GM04503 (cell line): ENCODE results near the gene CDCA7L.

ENCODE experiments used
- DNase-seq: peaks from one replicate; pipeline ENCODE4 v3.0.0-alpha.2; 2012; ENCODE audit warnings: low read depth

CDCA7L gene, protein sequence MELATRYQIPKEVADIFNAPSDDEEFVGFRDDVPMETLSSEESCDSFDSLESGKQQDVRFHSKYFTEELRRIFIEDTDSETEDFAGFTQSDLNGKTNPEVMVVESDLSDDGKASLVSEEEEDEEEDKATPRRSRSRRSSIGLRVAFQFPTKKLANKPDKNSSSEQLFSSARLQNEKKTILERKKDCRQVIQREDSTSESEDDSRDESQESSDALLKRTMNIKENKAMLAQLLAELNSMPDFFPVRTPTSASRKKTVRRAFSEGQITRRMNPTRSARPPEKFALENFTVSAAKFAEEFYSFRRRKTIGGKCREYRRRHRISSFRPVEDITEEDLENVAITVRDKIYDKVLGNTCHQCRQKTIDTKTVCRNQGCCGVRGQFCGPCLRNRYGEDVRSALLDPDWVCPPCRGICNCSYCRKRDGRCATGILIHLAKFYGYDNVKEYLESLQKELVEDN

DNA sequence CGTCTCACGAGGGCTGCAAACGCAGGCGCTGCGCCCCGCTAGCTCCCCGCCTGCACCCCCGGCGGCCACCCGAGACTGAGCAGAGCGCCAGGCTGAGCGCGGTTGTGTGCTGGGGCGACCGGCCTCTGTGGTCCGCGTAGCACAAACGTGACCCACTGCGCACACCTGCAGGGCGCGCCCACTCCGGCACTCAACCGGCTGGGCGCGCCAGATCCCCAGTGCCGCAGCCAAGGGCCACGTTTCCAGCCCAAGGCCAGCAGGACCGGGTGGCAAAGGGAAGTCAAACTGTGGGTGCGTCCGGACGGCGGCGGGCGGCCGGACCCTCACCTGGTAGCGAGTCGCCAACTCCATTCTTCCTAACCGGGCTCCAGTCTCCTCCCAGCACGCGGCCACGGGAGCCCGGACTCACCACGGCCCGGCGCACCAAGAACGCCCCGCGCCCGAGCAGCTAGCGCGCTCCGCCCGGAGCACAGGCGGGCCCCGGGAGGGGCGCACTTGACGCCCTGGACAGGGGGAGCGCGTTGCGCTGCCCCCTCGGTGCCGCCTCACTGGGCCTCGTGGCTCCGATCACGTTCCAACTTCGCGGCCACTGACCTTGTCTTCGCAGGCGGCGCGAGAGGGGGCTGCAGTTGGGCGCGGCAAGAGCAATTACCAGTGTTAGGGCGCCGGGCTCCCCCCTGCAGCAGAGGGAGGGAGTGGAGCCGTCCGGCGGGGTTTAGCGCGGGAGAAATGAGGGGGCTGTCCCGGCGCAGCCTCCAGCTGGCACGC is at the start of gene CDCA7L:
CDCA7L (minus strand) TSS at position 446 of the 768 bp plus-strand sequence; CDS start at position 351, 95 bp downstream.
- DNase-seq, result peak; percentile 21

DNA sequence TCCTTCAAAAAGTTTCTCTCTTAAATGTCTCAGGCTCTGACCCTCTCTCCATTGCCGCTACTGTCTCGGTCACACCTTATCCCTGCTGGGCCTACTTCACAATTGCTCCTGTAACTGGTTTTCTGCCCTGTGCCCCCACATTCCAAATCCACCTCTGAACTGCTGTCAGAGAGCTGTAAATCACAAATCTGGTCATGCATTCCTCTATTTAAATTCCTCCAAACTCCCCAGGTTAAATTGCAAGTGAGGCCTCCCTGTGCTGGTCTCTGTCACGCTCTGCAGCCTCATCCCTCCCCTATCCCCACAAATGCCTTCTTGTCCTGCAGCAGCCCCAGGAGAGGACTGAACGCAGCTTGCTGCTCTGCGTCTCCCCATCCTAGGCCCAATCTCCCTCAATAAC is 40.4 kb upstream of the CDCA7L start:
- no peak for DNase-seq

DNA sequence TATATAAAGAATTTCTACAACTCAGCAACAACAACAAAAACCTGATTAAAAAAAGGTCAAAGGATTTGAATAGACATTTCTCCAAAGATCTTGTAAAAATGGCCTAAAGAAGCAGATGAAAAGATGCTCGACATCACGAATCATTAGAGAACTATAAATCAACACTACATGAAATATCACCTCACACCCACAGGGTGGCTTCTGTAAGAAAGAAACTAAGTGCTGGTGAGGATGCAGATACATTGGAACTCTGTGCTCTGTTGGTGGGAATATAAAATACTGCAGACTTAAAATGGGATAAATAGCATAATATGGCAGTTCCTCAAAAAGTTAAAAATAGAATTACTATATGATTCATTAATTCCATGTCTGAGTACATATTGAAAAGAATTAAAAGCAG is 38.3 kb upstream of the CDCA7L start:
- DNase-seq, result no peak

DNA sequence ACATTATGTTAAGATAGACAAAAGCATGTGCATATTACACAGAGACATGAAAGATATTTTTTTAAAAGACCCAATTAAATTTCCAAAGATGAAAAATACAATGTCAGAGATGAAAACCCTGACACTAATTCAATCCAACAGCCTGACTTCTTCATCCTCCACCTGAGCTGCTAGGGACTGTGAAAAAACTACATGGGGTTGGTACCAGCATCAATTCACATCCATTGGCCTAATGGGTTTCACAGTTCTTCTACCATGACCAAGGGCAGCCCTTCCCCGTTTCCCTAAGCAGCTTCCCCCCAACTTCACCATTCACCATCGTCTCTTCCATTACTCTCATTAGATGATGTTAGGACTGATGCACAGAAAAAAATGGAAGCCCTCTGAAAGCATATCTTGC is 37.4 kb upstream of the CDCA7L start:
- DNase-seq, result no peak

DNA sequence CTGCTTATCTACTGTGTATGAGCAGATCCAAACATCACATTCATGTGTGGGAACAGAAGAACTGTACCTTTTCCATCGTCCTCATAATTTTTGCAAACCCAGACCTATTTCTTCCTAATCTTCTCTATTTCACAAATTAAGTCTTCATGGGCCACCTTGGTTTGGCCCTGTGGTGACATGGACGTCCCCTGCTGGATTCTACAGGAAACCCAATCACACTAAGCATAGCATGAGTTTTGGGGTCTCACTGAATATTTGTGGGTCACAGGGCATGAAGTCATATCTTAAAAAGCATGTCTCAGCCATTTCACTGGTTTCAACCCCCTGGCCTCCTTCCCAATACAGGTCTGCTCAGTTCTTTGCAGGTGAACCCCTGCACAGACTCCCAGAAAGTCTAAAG is 35.8 kb upstream of the CDCA7L start:
- DNase-seq, result no peak

DNA sequence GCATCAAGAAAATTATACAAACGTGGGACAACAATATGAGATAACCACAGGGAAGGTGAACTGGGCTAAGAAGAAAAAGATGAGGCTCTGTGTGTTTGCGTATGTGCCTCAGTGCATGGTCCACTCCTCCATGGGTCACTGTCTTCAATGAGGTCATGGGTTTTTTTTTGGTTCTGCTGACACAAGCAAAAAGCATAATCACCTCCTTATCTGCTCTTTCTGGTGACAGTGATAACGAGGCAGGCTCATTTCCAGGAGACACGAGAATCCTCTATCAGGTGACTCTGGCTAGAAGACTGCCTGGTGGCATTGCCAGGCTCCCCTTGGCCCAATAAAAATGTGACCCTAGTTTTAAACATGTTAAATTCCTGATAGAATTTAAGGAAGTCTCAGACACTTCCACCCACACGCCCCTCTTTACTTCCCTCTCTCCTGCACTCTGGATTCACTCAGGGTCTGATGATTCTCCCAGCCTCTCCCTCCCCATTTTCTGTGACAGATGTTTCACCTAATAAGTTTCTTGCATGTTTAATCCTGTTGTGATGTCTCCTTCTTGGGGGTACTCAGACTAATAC is 35.3 kb upstream of the CDCA7L start:
- DNase-seq, result no peak

DNA sequence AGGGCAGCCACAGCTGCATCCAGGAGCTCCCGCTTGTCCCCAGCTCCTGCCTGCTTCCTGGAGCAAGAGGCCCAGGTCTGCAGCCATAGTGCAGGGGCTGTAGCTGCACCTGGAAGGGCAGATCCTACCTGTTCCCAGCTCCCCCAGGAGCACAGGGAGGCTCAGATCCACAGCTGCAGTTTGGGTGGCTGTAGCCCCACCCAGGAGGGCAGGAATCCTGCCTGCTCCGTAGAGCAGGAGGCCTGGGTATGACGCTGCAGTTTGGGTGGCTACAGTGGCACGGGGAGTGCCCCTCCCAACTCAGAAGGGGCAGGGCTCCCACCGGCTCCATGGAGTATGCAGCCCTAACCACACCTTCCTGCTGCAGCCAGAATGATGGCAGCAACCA is 26.7 kb upstream of the CDCA7L start:
- no peak for DNase-seq

DNA sequence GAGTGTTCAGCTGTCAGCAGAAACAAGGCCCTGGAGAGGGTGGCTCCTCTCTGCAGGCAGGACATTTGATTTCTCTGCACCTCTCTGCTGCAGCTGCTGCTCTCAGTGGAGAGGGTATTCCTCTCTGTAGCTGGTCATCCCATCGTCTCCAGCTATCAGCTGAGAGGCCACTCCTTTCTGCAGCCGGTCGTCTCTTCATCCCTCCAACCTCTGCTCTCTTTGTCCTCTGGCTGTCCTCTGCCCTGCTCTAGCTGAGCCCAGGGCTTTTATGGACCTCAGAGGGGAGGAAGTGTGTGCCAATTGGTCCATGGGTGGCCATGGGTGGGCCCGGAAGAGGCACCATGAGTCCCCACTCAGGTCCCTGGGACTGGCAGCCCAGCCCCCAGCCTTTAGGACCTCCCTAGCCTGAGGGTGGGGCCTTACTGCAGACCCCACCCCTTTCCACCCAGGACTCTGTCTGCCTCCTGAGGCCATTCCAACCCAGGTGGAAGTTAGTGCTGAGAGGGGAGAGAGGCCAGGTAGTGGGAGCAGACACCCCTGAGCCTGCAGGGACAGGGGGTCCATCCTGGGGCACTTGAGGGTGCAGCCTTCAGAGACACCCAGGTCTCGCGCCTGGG is 26.2 kb upstream of the CDCA7L start:
- no peak for DNase-seq

DNA sequence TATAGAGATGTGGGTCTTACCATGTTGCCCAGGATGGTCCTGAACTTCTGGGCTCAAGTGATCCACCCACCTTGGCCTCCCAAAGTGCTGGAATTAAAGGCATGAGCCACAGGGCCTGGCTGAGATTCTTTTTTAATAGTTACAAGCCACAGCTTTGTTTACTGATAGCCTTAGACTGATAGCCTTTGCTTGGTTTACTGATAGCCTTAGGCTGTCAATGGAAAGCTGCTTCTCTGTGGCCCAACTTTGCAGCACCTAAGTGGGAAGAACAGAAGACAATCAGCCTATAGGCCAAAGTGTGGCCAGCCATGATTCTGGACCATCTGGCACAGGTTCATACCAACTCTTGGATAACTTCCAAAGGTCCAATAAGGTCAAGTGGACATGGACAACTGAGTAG is 24.1 kb upstream of the CDCA7L start:
- DNase-seq, result no peak

DNA sequence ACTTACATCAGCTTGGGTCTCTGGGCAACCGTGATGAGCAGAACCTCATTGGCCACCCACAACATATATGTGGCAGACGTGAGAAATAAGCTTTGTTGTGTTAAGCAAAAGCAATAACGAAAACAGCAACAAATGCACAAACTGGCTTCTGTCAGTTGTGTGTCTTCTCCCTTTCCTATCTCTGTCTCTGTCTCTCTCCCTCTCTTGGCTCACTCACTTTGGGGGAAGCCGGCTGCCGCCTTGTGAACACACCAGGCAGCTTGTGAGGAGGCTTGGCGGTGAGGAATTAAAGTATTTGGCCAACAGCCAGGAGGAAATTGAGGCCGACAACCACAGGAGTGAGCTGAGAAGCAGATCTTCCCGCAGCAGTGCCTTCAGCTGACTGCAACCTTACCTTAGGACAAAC is 21.9 kb upstream of the CDCA7L start:
- DNase-seq, result no peak

DNA sequence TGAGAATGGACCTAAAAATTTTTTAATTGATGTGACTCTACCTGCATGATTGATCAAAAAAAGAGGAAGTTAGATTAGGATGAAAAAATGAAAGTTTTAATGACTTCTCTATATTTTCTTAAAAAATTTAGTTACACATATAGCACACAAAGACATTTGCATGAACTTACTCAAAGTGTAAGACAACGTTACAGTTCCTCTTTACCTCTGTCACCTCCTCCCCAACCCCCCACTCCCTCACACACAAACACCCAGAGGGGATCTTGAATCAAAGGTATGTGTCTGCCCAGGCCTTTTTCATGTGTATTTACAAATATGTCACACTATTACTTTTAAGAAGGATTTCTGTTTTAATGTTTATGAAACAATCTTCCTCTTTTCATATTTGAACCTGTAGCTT is 20.6 kb upstream of the CDCA7L start:
- DNase-seq, result no peak

DNA sequence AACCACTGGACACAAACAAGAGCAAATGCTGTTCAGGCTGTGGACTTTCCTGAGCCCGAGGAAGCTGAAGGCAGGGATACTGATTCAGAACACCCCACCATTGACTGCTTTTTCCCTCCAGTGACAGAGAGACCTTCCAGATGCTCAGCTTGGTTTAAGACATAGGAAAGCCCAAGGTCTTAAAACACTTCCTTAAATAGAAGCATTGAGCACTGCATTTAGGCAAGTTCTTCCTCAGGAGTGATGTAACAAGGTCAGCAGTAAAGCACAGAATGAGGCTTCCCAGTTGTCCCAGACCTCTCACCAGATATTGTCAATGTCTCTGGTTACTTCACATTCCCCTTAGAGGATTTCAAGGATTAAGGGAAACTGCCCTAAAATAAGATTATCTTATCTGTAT is 19.6 kb upstream of the CDCA7L start:
- DNase-seq, result no peak

DNA sequence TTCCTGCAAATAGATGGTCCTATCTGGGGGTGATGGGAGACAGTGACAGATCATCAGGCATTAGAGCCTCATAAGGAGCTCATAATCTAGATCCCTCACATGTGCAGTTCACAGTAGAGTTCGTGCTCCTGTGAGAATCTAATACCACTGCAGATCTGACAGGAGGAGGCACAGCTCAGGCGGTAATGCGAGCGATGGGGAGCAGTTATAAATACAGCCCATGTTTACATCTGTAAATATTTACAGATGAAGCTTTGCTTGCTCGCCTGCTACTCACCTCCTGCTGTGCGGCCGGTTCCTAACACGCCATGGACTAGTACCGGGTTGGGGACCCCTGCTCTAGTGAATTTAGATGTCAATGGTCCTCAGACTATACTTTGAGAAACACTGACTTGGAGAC is 17.0 kb upstream of the CDCA7L start:
- no peak for DNase-seq

DNA sequence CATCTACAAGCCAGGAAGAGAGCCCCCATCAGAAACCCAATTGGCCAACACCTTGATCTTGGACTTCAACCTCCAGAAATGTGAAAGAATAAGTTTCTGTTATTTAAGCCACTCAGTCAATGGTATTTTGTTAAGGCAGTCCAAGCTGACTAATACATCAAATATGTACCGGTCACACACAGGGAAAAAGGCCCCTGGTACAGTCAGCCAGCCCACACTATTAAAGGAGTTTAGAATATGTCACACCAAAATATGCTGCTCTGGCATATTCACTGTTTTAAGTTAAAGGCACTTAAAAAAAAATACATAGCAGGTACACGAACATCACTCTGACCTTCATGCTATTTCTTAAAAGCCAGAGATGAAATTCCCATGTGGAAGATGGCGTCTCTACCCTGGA is 15.2 kb upstream of the CDCA7L start:
- DNase-seq, result peak; percentile 40

DNA sequence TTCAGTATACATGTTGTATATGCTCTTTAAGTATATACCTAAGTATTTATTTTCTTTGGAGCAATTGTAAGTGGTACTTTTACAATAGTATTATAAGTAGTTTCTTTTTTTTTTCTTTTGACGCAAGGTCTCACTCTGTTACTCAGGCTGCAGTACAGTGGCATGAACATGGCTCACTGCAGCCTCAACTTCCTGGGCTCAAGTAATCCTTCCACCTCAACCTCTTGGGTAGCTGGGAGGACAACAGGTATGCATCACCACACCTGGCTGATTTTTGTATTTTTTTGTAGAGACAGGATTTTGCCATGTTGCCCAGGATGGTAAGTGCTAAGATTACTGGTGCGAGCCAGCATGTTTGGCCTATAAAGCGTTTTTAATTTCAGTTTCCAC is 13.7 kb upstream of the CDCA7L start:
- DNase-seq, result no peak

DNA sequence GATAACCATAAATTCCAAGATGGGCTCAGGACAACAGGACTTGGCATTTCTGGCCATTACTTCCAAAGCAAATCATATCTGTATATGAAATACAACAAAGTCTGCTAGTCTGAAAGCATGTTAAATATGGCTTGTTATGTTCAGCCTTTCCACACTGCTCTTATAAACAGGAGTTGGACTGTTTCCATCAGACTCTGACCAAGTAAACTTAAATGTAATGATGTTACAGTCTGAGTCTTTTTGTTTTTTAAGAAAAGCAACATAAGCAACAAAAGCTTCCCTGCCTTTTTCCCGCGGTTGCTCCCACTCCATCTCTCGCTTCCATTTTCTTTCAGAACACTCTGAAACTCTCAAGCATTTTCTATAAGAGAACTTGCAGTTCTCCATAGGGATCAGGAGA is 8.1 kb upstream of the CDCA7L start:
- no peak for DNase-seq

DNA sequence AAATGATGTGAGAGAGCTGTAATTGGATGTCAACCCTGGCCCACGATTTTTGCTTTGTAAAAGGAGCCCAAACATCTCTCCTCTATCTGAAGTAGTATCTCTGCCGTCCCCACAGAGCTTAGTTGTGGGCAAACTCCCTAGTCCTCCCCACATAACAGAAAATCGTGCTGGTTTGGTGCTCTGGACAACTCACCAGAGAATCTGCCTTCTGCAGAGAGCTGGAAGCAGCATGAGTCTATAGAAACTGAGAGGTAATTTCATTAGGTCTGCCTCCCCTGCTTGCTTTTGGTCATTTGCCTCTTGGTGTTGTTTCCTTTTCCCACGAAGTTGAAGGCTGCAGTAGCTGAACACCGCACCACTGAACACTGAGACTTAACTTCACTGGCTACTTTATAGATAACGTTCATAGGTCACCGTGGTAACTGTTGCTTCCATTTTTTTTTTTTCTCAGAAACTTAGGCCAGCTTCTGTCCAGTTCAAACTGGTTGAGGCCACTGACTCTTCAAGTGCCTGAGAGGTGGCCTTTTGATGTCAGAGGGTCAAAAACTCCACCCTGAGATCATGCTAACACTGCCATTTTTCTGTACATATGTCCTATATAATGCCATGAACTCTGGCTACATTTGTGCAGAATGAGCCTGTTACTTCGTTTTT is 3.3 kb upstream of the CDCA7L start:
- DNase-seq, result no peak

DNA sequence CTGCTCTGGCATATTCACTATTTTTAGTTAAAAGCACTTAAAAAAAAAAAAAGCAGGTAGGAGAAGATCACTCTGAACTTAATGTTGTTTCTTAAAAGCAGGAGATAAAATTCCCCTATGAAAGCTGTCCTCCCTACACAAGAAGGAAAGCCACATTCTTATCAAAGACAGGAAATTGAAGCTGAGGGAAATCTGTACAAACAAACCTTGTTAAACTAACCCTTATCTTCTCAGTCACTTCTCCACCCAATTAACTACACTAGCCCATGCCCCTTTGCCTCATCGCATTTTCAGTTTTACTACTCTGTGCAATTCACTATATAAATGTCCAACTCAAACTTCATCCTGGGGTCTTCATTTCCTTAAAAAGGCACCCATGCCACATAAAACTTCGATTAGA is 2.7 kb upstream of the CDCA7L start:
- DNase-seq, result no peak

DNA sequence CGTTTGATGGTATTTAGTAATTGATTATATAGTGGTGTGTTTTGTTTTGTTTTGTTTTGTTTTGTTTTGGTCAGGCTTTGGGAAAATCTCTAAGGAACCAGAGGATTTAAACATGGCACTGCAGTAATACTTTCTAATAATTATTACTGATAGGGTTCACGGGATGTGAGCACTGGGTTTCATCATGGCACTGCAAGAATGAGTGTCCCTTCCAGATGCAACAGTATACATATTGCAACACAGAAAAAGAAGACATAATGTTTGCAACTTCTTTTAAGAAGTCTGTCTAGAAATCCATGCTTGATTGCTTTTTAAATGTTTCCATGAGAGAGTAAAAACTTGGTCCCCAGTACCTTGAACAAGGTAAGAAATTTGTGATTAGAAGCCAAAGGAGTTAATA is 2.2 kb upstream of the CDCA7L start:
- no peak for DNase-seq

DNA sequence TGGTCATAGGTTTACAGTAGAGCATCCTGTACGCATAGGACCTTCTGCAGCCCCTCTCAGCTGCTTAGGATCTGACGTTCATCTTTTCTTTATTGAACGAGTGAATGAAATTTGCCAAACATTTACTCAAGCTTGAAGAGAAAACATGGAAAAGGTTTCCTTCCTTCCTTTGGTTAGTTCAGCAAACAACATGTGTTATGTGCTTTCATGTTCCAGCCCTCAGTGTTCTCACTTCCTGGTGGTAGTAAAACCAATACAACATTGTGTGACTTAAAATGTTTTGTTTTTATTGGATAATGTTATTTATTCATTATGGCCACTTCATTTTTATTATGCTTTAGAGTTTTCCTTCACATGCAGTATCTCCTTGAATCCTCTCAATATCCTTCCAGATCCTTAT is 1.4 kb upstream of the CDCA7L start:
- DNase-seq, result no peak

DNA sequence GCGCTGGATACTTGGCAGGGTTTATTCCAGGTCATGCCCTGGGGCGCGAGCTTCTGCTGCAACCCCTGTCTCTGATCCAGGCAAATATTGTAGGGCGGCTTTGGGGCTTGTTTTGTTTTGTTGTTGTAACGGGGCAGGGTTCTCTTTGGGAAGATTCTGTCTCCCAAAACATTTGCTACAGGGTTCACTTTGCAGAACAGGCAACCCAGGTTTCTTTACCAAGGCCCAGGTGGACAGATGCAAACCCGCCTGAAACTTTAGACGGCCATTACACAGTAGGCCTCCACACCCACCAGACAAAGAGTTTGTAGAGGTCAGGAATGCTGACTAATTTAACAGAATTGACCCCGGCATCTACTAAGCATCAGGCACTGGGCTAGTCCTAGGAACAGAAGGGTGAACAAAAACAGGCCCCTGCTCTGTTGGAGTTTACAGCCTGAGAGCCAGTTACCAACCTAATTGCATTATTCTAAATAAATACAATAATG is 567 bp upstream of the CDCA7L start:
- no peak for DNase-seq
